ENCODE data around the gene LONP2. TPM values are rescaled to one million over a fixed set of nuclear protein-coding genes. Genes with fewer than 3 reads are reported as not detected.

The LONP2 gene
- total and polyA plus RNA-seq, 2 of the 13 experiments (the other 11 are each of a cell fraction or from before 2014, with no cell fraction given): 39.2 to 63.3 TPM

DNA sequence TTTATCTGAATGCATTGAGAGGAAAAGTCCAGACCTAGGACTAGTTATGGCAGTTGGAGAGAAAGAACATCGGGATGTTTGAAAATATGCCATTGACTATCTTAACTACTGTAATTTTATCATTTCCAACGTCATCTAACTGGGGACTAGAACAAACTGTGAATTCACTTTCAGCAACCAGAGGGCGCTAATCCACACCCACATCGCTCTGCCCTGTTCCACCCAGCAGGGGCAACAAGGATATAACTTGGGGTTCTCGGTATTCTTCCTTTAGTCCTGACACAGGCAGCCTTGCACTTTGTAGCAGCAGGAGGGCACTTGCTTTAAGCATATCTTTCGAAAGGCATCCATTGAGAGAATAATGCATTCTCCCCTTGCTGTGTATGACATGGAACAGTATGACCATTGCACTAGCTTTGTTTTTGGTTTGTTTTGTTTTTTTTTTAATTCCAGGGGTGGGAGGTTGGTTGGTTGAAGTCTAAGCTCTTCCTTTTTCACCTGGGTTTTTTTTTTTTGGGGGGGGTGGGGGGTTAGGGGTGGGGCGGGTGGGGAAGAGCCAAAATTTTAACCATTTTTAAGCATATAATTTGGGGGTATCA is 109.6 kb downstream of the LONP2 start (continued):
- TF ChIP-seq KDM2A (CRISPR knock-in tag; IDR thresholded peaks at IDR 0.05; ENCODE audit: borderline replicate concordance, low read depth): peak; percentile 45; the same call in 1 of the 2 replicates
- peak; percentile 63; the same call in 1 of the 2 replicates for TF ChIP-seq IRF2 (CRISPR knock-in tag; IDR thresholded peaks at IDR 0.05)
- peak; percentile 90 for TF ChIP-seq RAD21 (CRISPR knock-in tag; IDR thresholded peaks at IDR 0.05)
- TF ChIP-seq, protein P1, sequence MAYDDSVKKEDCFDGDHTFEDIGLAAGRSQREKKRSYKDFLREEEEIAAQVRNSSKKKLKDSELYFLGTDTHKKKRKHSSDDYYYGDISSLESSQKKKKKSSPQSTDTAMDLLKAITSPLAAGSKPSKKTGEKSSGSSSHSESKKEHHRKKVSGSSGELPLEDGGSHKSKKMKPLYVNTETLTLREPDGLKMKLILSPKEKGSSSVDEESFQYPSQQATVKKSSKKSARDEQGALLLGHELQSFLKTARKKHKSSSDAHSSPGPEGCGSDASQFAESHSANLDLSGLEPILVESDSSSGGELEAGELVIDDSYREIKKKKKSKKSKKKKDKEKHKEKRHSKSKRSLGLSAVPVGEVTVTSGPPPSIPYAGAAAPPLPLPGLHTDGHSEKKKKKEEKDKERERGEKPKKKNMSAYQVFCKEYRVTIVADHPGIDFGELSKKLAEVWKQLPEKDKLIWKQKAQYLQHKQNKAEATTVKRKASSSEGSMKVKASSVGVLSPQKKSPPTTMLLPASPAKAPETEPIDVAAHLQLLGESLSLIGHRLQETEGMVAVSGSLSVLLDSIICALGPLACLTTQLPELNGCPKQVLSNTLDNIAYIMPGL (CRISPR knock-in tag; IDR thresholded peaks at IDR 0.05; ENCODE audit: borderline replicate concordance in 1 of 2, low read depth in 1 of 2): peak in 1 of 2 experiments; percentile 80; a peak in 2 of 4 replicates
- peak; percentile 99 for TF ChIP-seq SMC3 (IDR thresholded peaks at IDR 0.05; ENCODE audit: low read length)
- TF ChIP-seq ZSCAN30 (CRISPR knock-in tag; IDR thresholded peaks at IDR 0.05): no peak
- TF ChIP-seq ARHGAP35 (CRISPR knock-in tag; IDR thresholded peaks at IDR 0.05; ENCODE audit: borderline replicate concordance): no peak
- 0 out of 2 replicates have a peak, but pooled peaks have one; percentile 50 for TF ChIP-seq FOXJ3 (CRISPR knock-in tag; IDR thresholded peaks at IDR 0.05; ENCODE audit: borderline replicate concordance)
- TF ChIP-seq ZBTB21 (CRISPR knock-in tag; IDR thresholded peaks at IDR 0.05): 0 out of 2 replicates have a peak, but pooled peaks have one; percentile 16
- TF ChIP-seq, protein P2, sequence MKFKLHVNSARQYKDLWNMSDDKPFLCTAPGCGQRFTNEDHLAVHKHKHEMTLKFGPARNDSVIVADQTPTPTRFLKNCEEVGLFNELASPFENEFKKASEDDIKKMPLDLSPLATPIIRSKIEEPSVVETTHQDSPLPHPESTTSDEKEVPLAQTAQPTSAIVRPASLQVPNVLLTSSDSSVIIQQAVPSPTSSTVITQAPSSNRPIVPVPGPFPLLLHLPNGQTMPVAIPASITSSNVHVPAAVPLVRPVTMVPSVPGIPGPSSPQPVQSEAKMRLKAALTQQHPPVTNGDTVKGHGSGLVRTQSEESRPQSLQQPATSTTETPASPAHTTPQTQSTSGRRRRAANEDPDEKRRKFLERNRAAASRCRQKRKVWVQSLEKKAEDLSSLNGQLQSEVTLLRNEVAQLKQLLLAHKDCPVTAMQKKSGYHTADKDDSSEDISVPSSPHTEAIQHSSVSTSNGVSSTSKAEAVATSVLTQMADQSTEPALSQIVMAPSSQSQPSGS (CRISPR knock-in tag; IDR thresholded peaks at IDR 0.05): peak; percentile 26; the same call in 1 of the 2 replicates
- no peak for TF ChIP-seq TBP (CRISPR knock-in tag; IDR thresholded peaks at IDR 0.05)
- TF ChIP-seq KLF12 (CRISPR knock-in tag; IDR thresholded peaks at IDR 0.05; ENCODE audit: borderline replicate concordance): 0 out of 2 replicates have a peak, but pooled peaks have one; percentile 55
- TF ChIP-seq, protein P3, sequence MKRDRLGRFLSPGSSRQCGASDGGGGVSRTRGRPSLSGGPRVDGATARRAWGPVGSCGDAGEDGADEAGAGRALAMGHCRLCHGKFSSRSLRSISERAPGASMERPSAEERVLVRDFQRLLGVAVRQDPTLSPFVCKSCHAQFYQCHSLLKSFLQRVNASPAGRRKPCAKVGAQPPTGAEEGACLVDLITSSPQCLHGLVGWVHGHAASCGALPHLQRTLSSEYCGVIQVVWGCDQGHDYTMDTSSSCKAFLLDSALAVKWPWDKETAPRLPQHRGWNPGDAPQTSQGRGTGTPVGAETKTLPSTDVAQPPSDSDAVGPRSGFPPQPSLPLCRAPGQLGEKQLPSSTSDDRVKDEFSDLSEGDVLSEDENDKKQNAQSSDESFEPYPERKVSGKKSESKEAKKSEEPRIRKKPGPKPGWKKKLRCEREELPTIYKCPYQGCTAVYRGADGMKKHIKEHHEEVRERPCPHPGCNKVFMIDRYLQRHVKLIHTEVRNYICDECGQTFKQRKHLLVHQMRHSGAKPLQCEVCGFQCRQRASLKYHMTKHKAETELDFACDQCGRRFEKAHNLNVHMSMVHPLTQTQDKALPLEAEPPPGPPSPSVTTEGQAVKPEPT (CRISPR knock-in tag; IDR thresholded peaks at IDR 0.05; ENCODE audit: low read depth): no peak
- TF ChIP-seq ELF1 (CRISPR knock-in tag; IDR thresholded peaks at IDR 0.05): 0 out of 2 replicates have a peak, but pooled peaks have one; percentile 25
- TF ChIP-seq ZSCAN21 (CRISPR knock-in tag; IDR thresholded peaks at IDR 0.05; ENCODE audit: borderline replicate concordance): 0 out of 2 replicates have a peak, but pooled peaks have one; percentile 38
- TF ChIP-seq, protein P4, sequence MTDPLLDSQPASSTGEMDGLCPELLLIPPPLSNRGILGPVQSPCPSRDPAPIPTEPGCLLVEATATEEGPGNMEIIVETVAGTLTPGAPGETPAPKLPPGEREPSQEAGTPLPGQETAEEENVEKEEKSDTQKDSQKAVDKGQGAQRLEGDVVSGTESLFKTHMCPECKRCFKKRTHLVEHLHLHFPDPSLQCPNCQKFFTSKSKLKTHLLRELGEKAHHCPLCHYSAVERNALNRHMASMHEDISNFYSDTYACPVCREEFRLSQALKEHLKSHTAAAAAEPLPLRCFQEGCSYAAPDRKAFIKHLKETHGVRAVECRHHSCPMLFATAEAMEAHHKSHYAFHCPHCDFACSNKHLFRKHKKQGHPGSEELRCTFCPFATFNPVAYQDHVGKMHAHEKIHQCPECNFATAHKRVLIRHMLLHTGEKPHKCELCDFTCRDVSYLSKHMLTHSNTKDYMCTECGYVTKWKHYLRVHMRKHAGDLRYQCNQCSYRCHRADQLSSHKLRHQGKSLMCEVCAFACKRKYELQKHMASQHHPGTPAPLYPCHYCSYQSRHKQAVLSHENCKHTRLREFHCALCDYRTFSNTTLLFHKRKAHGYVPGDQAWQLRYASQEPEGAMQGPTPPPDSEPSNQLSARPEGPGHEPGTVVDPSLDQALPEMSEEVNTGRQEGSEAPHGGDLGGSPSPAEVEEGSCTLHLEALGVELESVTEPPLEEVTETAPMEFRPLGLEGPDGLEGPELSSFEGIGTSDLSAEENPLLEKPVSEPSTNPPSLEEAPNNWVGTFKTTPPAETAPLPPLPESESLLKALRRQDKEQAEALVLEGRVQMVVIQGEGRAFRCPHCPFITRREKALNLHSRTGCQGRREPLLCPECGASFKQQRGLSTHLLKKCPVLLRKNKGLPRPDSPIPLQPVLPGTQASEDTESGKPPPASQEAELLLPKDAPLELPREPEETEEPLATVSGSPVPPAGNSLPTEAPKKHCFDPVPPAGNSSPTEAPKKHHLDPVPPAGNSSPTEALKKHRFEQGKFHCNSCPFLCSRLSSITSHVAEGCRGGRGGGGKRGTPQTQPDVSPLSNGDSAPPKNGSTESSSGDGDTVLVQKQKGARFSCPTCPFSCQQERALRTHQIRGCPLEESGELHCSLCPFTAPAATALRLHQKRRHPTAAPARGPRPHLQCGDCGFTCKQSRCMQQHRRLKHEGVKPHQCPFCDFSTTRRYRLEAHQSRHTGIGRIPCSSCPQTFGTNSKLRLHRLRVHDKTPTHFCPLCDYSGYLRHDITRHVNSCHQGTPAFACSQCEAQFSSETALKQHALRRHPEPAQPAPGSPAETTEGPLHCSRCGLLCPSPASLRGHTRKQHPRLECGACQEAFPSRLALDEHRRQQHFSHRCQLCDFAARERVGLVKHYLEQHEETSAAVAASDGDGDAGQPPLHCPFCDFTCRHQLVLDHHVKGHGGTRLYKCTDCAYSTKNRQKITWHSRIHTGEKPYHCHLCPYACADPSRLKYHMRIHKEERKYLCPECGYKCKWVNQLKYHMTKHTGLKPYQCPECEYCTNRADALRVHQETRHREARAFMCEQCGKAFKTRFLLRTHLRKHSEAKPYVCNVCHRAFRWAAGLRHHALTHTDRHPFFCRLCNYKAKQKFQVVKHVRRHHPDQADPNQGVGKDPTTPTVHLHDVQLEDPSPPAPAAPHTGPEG (CRISPR knock-in tag; IDR thresholded peaks at IDR 0.05): peak; percentile 53; the same call in 1 of the 2 replicates
